Lower leg skin (tissue), 4 donors: ENCODE measurements around the gene DCAF12. TPM values are rescaled to one million over a fixed set of nuclear protein-coding genes. Genes with fewer than 3 reads are reported as not detected.

Experiments used
- DNase-seq, 2 donors: peaks; one replicate each; pipeline ENCODE4 v3.0.0-alpha.2; 2019; ENCODE audit warnings: low spot score in 2 of 2
- H3K4me3 ChIP-seq: fragments of 200-600 bp; sonication (generic); 2 replicates; pipeline ENCODE4 v1.5.1; 2017; ENCODE audit warnings: mild to moderate bottlenecking, low read depth; ENCODE audit not compliant: poor library complexity, severe bottlenecking
- POLR2A ChIP-seq, 2 donors: fragments of 450-650 bp; IDR thresholded peaks; one replicate each; pipeline ENCODE4 v1.6.1; 2016 to 2017; ENCODE audit warnings: antibody characterized with exemption in 2 of 2, mild to moderate bottlenecking in 1 of 2, moderate library complexity in 1 of 2
- WGBS, 2 donors: methylation state at CpG; one replicate each; pipeline ENCODE4 v1.1.5; 2018; 5-methylcytosine and 5-hydroxymethylcytosine counted together
- intact Hi-C: fragments of 100-400 bp; cut with DNase I; formaldehyde crosslinking; loops from one replicate; pipeline ENCODE4 v1.15.0; 2023; ENCODE audit warnings: low total_unique reads
- total RNA-seq, 4 donors: library from RNA; depleted of rRNA; stranded (reverse); fragments of >200 nt; gene quantifications; one replicate each; pipeline ENCODE4 v1.1.0, GENCODE V29; 2016
- TF ChIP-seq, protein P1 (sequence below), 3 donors: fragments of 450-650 bp; IDR thresholded peaks; one replicate each; pipeline ENCODE4 v1.5.1; 2016; ENCODE audit warnings: antibody characterized with exemption in 3 of 3, mild to moderate bottlenecking in 3 of 3, moderate library complexity in 2 of 3

Gene DCAF12
- total RNA-seq, 4 donors from 2014 or later = 21.9 to 30.7 (median 26.8) TPM

DNA sequence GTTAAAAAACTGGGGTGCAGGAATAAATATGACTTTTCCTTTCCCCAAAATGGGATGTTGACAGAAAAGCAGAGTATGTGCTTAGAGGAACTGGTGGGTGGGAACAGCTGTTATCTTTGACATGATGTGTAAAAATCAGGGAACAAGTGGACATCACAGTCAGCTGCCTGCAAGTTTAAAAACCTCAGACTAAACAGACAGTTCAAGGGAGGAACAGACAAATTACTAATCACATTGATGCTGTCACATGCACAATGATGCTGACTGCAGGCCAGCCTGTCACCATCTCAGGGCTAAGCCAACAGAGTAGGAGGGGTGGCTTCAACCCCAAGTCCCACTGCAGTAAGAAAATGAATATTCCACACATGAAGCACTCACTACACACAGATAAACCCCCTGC, 39.6 kb downstream of the DCAF12 start:
- no peak for TF ChIP-seq POLR2A (IDR thresholded peaks at IDR 0.05)
- TF ChIP-seq, protein P1, sequence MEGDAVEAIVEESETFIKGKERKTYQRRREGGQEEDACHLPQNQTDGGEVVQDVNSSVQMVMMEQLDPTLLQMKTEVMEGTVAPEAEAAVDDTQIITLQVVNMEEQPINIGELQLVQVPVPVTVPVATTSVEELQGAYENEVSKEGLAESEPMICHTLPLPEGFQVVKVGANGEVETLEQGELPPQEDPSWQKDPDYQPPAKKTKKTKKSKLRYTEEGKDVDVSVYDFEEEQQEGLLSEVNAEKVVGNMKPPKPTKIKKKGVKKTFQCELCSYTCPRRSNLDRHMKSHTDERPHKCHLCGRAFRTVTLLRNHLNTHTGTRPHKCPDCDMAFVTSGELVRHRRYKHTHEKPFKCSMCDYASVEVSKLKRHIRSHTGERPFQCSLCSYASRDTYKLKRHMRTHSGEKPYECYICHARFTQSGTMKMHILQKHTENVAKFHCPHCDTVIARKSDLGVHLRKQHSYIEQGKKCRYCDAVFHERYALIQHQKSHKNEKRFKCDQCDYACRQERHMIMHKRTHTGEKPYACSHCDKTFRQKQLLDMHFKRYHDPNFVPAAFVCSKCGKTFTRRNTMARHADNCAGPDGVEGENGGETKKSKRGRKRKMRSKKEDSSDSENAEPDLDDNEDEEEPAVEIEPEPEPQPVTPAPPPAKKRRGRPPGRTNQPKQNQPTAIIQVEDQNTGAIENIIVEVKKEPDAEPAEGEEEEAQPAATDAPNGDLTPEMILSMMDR (IDR thresholded peaks at IDR 0.05) = no peak
- no peak for DNase-seq
- no peak overlapping the region for H3K4me3 ChIP-seq
- intact Hi-C loops = no loop called here

DNA sequence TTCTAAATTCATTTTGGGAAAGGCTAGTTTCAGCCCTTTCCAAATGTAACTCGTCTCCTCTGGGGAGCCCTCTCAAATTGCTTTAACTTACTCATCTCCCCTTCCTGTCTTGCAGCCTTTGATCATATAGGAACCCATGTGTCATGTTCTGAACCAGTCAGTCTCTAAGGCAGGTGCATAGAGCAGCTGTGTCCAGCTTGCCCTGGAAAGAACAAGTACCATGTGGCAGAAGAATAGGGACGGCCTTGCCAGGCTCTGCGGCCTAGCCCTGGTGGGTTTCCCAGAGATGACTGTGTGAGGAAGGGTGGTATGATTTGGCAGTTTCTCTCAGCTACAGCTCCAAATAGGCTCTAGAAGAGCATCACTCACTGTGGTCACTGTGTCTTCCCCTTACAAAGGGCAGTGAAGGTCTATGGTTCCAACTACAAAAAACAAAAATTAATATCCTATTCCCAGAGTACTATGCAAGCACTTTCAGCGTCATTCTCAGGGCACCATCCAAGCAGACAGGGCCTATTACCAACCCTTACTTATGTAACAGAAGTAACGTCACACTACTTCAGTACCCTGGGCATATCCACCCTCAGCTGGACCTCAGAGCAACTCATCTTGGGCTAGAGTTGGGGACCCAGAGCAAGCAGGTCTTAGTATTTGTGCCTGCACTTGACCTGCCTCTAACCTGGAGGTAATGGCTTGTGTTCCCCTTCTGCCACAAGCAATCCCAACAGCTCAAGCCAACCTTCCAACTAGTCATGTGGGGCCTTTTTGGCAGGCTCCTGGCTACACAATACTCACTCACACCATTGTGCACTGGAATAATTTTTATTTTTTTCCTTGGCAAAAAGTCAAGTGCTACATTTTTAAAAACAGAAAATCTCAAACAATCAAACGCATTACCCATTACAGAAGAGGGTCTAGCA, 40.7 kb downstream of the DCAF12 start:
- DNase-seq = no peak
- no peak overlapping the region for H3K4me3 ChIP-seq
- intact Hi-C loops = no loop called here
- TF ChIP-seq POLR2A (IDR thresholded peaks at IDR 0.05) = no peak
- TF ChIP-seq, protein P1 (IDR thresholded peaks at IDR 0.05) = no peak
- WGBS, 2 donors = 82% methylated on average over 6 of the region's 6 CpGs

DNA sequence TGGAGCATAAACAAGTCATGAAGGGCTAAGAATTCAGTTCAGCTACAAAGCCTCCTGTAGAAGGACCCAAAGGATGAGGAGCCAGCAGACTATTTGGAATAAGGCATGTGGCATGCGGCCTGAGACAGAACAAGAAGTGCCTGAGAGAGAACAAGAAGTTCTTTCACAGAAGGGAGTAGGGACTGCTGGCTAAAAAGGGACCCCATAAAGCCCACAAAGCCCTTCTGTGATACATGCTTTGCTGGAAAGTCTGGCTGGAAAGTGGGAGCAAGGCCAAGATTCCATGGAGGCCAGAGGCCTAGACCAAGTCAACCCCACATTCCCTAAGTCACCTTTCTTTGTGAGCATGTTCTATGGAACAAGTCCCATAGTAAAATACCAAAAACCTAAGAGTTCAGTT, 41.9 kb downstream of the DCAF12 start:
- WGBS, 2 donors = 16 to 57% methylated on average over 1 of the region's 1 CpG
- TF ChIP-seq, protein P1 (IDR thresholded peaks at IDR 0.05) = no peak
- TF ChIP-seq POLR2A (IDR thresholded peaks at IDR 0.05) = no peak

DNA sequence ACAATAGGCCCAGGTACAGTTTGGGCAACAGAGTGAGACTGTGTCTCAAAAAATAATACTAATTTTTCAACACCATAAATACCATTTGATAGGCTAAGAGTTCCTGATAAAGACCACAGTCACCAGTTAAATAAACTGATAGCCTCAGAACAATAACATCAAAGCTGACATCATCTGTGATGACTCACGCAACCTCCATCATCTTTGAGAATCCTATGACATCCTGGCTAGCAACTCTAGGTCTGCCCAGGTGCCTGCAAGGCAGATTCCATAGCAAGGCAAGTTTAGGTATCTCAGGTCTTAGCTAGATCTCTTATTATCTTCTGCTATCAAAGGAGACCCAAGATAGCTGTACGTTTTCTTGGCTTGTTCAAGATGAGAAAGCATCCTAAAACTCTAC, 47.3 kb downstream of the DCAF12 start:
- H3K4me3 ChIP-seq = no peak overlapping the region
- WGBS, 2 donors = 74 to 79% methylated on average over 2 of the region's 2 CpGs
- intact Hi-C loops = loop anchor here (10.0 kb wide), 1 partner anchor 54 kb away; no protein-coding TSS in a partner anchor

More for the DNA sequence above, 41.9 kb downstream of the DCAF12 start:
- intact Hi-C loops = no loop called here
- peak in 1 of 2 donors; percentile 30 for DNase-seq
- no peak overlapping the region for H3K4me3 ChIP-seq

GRCh38 chr9:34072868-34073590, 53.5 kb downstream of the DCAF12 start:
- TF ChIP-seq, protein P1 (IDR thresholded peaks at IDR 0.05) = no peak
- TF ChIP-seq POLR2A (IDR thresholded peaks at IDR 0.05) = no peak
- peak in 1 of 2 donors; percentile 35 for DNase-seq
- 28 to 44% methylated on average over 5 of the region's 5 CpGs for WGBS, 2 donors
- intact Hi-C loops = loop anchor here (5.0 to 10.0 kb wide), 2 partner anchors 48 to 146 kb away; no protein-coding TSS in a partner anchor
- no peak overlapping the region for H3K4me3 ChIP-seq

More for the DNA sequence above, 47.3 kb downstream of the DCAF12 start:
- DNase-seq = no peak
- TF ChIP-seq POLR2A (IDR thresholded peaks at IDR 0.05) = no peak
- TF ChIP-seq, protein P1 (IDR thresholded peaks at IDR 0.05) = no peak
